Adipose tissue (tissue), 3 donors: Measurements from ENCODE around the gene SAP25. TPM values are rescaled to one million over a fixed set of nuclear protein-coding genes. Genes with fewer than 3 reads are reported as not detected.

Source experiments
- H3K27ac ChIP-seq: one replicate; pipeline ENCODE4 v1.5.1; 2013; ENCODE audit warnings: low read depth, low read length
- WGBS, 3 donors: extraction: QIAGEN DNeasy Blood & Tissue Kit; methylation state at CpG; one replicate each; pipeline ENCODE4 v1.1.7; 2013; 5-methylcytosine and 5-hydroxymethylcytosine counted together
- polyA plus RNA-seq, 3 donors: library from polyadenylated mRNA; stranded (reverse); fragments of 200-250 nt; gene quantifications; one replicate each; pipeline ENCODE4 v1.2.3, GENCODE V29; 2013
- donor health status: healthy with polysubstance abuse.
- donor health status: Bipolar disorder and iron deficiency.
- donor health status: healthy.

Gene SAP25
- polyA plus RNA-seq, 3 donors: 2.5 to 4.3 (median 2.9) TPM

DNA sequence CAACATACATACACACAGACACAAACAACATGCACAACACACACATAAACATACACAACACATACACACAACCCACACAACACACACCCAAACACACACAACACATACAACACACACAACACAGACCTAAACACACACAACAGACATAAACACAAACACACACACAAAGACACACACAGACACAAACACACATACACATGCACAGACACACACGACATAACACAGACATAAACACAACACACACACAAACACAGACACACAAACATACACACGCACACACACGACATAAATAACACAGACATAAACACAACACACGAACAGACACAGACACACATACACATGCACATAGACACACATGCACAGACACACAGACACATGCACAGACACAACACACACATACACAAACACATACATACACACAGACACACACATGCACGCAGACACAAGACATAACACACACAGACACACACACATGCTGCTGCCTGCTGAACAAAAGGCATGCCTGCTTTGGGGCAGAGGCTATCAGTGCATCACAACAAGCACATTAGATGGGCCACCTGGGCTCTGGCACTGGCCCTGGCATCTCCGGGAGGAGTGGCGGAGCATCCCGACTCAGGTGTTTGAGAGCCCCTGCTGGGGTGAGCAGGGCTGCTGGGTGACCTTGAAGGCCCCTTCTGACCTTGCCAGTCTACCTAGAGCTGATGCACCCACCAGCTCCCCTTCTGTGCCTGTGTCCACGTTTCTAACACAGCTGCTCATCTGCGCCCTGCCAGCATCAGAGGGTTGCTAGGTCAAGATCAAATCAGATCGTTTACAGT is 7.0 kb upstream of the SAP25 start:
- WGBS, 3 donors: 78 to 90% (median 87%) methylated on average over 11 of the region's 11 CpGs
- no peak overlapping the region for H3K27ac ChIP-seq

DNA sequence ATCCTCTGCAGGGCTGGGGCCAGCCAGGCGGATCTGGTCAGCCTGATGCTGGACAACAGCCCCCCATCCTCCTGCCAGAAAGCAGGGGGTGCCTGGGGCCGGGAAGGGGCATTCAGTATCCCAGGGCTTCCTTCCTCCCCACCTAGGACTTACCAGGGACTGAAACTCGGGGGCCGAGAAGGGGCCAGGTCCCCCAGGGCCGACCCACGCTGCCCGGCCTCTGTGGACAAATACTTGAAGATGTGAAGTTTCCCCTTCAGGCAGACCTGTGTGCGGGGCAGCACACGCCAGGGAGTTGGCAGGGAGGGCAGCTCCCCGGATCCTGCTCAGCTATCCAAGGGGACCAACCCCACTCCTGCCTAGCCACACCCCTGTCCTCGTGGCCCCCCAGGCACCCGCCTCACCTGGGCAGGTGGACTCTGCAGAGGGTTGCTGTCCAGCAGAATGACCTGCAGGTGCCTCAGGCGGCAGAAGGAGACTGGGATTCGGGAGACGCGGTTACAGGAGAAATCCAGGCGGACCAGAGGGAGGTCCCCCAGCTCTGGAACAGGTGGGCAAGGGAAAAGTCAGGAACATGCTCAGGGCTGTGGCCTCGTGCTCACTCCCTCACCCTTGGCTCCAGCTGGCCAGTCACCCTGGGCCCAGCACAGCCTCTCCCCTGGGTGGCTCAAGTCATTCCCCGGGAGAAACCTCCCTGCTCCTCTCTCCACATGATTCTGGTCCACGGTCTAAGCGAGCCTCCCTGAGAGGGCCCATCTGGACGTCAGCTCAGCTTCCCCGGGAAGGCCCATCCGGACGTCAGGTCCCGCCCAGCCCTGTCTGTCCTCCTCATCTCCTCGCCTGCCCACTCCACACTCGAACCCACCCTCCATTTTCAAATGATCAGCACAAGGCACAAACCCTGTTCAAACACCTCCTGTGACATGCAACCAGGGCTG is 4.8 kb upstream of the SAP25 start:
- 92 to 93% (median 92%) methylated on average over 27 to 28 of the region's 28 CpGs for WGBS, 3 donors
- no peak overlapping the region for H3K27ac ChIP-seq

DNA sequence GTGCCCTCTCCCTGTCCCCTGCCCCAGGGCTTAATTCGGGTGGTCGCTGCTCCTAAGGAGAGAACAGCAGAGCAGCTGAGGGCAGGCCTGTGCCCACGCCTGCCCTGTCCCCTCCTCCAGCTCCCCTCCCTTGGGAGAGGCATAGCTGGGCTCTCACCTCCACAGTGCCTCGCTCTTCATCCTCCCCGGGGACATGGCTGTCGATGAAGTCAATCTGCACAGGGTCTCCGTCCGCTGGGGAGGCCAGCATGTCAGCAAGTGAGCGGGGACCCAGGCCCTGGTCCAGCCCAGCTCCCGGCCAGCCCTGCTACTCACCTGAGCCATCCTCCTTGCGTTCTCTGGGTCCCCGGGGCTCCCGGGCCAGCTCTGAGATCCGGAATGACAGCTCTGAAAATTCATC is 3.8 kb upstream of the SAP25 start:
- WGBS, 3 donors: 93 to 96% (median 94%) methylated on average over 14 of the region's 14 CpGs

DNA sequence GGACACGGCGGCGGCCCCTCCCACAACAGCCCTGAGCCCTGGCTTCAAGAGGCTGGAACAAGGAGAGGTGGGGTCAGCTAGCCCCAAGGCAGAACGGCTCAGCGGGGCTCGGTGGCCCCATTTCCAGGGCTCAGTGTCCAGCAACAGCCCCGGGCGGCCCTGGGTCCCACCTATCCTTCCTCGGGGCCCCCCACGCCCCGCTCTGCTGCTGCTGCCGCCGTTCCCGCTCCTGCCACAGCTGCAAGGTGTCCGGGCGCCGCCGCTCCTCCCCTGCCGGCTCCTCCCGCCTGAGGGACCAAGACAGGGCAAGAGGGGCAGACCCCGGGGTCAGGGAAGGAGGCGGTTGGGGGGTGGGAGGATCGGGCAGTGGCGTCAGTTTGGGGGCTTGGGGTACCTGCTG is 3.4 kb upstream of the SAP25 start:
- WGBS, 3 donors: 92 to 97% (median 93%) methylated on average over 20 to 24 of the region's 24 CpGs
- no peak overlapping the region for H3K27ac ChIP-seq

More for the DNA sequence above, 3.8 kb upstream of the SAP25 start:
- no peak overlapping the region for H3K27ac ChIP-seq

DNA sequence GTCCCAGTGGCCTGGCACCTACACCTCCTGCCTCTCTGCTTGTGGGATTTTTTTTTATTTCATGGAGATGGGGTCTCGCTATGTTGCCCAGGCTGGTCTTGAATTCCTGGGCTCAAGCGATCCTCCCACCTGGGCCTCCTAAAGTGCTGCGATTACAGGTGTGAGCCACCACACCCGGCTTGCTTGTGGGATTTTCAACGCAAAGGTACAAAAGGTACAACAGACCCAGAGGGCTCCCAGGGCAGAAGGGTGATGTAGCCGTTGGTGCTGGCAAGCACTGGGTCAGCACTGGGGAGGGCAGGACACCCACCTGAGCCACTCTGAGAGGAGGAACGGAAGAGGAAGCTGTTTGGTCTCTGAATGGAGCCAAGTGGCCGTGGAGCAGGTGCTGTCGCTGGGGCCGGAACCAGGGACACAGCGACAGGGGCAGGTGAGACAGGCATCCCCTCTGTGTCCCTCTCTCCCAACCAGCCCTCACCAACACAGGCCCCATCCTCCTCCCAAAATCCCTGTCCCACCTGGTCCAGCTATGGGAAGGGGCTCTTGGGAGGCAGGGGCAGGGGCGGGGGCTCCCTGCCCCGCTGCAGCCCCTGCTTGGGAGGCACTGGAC is 2.8 kb upstream of the SAP25 start:
- H3K27ac ChIP-seq: no peak overlapping the region

DNA sequence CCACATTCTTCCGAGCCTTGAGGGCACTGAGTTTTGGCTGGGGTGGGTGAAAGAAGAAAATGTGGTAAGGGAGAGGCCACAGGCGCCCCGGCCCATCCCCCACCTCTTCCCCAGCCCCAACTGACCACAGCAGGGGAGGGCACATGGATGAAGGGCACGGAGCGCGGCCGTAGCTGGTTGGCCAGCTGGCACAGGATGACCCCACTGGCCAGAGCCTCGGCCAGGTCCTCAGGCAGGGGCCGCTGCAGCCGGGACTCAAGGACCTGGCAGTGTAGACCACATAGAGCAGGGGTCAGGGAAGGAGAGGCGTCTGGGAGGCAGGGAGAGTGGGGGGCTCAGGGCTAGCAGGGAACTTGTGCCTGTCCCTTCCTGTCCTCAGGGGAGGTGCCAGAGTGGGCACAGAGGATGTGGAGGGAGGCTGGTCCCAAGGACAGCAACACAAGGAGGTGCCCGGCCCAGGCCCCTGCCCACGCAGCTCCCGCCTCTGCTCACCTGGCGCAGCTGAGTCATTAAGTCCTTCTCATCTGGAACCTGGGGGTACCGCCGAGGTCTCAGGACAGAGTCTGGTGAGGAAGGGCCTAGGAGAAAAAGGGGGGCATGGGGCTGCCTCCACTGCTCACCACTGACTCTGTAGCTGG is 2.2 kb upstream of the SAP25 start:
- no peak overlapping the region for H3K27ac ChIP-seq
- 91 to 97% (median 92%) methylated on average over 15 to 17 of the region's 17 CpGs for WGBS, 3 donors

More for the DNA sequence above, 2.8 kb upstream of the SAP25 start:
- 95 to 98% (median 96%) methylated on average over 13 of the region's 13 CpGs for WGBS, 3 donors

DNA sequence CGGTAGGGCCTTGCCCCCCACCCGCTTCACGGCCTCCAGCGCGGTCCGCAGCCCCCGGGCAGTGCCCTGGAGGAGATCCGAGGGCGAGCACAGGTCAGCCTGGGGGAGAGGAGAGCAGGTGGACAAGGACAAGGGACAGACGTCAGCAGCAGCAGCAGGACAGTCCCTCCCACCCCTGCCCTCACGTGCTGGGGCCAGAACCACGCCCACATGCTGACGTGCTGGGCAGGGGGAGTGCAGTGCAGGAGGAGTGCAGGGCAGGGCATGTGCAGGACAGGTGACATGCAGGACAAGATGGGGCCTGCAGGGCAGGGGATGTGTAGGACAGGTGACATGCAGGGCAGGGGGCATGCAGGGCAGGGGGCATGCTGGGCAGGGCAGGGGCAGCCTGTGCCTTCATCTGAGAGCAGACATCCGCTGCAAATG is 1.5 kb upstream of the SAP25 start:
- WGBS, 3 donors: 81 to 84% (median 82%) methylated on average over 14 of the region's 14 CpGs

DNA sequence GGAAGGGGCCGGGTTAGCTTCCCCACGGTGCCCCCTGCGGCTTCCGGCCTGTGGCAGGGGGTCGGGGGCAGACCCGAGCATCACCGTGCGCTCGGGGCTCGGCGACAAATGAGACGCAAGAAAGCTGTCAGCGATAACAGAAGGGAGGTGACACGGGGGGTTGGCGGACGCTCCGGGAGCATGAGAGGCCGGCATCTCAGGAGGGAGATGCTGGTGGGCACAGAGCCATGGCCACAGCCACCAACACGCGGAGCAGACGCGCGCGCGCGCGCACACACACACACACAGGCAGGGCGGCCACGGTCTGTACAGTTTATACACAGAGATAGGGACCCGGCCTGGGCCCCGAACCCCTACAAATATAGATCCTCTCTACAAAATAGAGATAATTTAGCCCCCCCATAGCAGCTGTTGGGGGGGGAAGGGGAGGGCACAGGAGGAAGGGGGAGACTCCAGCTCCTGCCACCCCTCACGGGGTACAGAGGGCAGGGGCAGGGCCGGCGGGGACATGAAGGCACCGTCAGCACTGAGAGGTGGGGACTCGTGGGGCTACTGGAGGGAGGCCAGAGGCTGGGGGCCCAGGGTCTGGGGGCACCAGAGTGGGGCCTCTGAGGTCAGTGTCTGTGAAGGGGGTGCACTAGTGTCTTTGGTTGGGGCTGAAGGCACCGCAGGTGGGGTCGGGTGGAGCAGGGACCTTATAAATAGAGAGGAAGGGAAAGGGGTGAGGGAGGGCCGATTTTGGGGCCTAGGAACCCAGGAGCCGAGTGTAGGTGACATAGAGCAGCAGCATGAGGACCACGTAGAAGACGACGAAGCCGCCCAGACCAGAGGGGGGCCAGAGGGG is 884 bp upstream of the SAP25 start:
- 92 to 95% (median 94%) methylated on average over 44 of the region's 44 CpGs for WGBS, 3 donors
- no peak overlapping the region for H3K27ac ChIP-seq

More for the DNA sequence above, 1.5 kb upstream of the SAP25 start:
- no peak overlapping the region for H3K27ac ChIP-seq

DNA sequence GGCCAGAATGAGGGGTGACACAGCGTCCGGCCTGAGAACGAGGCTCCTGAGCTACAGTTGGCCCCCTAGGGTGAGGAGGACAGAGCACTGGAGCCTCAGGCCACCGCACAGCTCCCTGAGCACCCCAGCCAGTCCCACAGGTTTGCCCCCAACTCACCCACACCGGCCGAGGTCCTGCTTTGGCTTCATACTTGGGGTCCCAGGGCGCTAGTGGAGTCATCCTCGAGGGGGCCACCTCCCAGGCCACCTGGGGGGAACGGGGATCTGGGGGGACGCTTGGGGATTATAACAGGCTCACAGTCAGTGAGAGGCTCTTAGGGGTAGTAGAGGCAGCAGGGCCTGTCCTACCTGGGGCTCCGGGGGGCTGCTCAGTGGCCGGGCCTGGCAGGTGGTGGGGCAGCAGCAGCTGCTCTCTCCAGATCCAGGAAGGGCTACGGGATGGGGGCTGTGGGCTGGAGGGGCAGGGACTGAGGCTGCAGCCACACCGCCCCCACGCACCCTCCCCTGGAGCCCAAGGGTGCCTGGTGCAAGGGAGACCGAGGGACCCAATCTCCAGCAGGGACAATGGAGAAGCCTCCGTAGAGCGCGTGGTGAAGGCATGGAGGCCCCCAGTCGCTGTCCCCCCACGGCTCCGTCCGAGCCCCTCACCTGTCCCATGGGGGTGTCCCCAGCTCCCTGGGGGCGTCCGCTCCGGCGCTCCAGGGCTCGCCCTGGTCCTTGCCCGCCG is 588 bp downstream of the SAP25 start:
- 93 to 95% (median 93%) methylated on average over 27 to 30 of the region's 30 CpGs for WGBS, 3 donors
- no peak overlapping the region for H3K27ac ChIP-seq

DNA sequence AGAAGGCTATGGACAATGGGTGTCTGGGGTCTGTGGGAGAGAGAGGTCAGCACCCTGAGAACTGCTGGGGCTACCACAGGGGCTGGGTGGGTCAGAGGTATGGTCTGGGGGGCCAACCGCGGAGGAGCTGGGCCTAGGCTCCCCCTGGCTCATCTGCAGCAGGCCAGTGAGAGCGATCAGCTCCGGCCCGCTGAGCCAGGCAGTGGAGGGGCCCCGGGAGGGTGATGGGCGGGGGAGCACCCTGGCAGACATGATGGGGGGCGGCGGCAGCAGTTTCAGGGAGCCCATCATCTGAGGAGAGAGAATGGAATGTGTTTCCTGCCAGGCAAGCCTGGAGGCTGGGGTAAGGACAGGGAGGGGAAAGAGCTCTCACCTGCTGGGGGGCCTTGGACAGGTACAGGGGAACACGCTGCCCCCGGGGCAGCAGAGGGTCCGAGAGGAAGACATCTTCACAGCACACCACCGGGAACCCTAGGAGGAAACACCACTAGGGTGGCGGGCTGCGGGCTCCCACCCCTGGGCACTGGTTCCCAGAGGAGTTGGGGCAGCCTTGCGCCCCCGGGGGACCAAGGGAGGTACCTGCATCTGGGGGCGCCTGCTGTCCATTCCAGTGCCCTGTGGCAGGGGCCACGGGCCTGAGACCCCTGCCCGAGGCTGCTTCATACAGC is 1.3 kb downstream of the SAP25 start:
- no peak overlapping the region for H3K27ac ChIP-seq

DNA sequence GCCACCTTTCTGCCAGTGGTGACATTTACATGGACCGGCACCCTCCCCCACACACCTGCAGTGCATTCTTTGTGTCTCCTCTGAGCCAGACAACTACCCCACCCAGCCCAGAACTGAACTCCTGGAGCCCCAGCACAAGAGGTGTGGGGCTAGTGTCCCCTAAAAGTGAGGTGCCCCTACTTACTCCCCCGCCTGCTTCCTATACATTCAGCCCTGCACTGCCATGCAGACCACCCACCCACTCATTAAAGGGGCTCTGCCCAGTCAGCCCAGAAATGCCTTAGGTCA is 1.9 kb downstream of the SAP25 start:
- WGBS, 3 donors: 92 to 100% (median 98%) methylated on average over 2 of the region's 2 CpGs
- no peak overlapping the region for H3K27ac ChIP-seq

More for the DNA sequence above, 1.3 kb downstream of the SAP25 start:
- WGBS, 3 donors: 81 to 89% (median 86%) methylated on average over 19 to 20 of the region's 20 CpGs

DNA sequence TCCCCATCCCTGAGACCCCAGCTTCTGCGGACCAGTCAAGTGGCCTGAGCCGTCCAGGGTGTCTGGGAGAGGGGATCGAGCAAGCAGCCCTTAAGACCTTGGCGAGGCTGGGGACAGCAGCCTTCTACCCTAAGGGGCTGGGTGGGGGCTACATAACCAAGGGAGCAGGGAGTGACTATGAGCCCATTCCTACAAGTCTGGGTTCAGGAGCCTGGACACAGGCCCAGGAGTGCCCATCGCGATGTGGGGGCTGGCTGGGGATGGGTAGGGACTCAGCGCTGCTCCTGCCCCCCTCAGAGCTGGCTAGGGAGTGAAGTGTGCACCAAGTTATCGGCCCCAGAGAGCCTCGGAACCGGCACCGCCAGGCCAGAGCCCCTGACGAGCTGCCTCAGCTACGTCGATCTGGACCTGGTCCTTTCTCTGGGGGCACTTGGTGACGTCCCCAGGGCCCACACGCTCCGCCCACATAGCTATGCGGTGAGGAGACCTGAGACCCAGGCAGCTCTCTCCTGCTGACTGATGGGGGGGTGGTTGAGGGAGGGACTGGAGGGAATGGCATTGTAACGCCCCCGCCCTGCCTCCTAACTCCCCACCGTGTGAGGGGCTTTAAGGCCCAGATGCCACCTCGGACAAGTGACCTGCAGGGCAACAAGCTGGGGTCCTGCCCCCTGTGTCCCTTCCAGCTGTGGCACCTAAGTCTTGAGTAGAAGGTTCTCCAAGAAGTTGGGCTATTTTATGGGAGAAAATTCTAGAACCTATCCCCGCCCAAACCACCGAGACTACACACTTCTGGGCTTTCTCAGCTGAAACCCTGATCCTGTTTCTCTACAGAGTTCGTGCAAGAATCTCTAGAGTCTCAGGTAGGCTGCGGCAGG is 2.5 kb downstream of the SAP25 start:
- WGBS, 3 donors: 74 to 80% (median 79%) methylated on average over 26 of the region's 26 CpGs

DNA sequence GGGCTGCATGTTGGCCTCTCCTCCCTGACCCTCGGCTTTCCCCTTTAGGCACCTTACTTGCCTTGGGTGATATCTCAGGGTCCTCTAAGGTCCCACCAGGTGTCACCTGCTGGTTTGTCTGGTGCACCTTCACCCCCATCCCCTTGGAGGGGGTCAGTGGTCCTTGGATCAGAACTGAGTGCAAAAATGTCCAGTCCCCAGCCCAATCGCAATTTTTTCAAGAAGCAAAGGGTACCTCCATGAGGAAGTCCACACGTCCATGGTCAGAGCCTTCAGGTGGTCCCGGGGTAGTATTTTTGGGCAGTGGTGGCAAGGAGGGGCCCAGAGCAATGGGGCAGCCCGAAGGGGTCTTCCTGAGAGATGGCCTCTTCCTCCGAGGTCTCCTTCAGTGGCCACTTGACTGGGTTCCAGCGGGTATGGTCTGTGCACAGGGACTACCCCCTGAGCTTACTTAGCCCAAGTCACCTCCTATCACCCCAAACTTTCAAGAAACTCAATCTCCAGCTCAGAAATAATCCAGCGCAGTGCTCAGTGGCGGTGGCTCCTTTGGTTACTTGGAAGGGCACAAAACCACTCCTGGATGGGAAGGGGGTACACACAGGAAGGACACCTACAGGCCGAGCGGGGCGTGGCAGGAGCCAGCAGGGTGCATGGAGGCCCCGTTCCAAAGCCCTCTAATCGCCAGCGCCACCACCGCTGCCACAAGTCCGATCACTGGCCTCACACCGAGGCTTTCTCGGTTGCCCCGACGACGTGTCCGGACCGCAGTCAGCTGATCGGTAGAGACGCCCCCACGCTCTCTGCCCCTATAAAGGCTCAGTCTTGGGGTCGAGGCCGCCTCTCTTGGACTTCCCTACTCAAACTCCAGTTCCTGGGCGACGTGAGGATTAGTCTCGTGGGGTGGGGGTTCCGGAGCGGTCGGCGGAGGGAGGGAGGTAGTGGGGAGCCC is 4.5 kb downstream of the SAP25 start:
- 24 to 32% (median 25%) methylated on average over 36 of the region's 36 CpGs for WGBS, 3 donors
- no peak overlapping the region for H3K27ac ChIP-seq

More for the DNA sequence above, 2.5 kb downstream of the SAP25 start:
- no peak overlapping the region for H3K27ac ChIP-seq

DNA sequence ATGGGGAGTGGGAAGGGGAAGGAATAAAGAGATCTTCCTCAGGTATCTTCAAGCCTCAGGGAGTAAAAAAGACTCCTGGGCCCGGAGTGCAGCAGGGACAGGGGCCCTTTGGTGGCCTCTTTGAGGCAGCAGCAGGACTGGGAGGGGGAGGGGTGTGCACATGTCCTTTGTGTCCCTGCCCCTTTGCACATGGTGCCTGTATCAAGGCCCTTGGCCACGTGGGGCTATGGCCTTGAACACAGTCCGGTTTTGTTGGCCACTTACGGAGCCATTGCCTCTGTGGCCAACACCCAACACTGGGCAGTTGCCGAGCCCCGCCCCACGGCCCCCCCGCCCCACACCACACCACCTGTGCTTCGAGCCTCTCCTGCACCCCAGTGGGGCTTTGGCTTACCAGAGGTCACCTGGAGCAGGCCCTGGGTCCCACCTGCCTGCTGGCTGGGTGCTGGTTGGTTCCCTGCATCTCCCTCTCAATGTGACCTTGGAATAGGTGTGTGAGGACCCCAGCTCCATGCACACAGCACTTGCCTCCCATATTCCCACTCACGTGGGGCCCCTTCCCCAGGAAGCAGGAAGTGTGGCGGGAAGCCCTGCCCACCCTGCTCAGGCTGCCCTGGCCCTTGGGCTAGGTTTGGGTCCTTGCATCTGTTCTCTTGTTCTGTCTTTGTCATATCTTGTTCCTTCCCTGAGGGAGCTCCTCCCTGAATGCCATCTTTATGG is 5.4 kb downstream of the SAP25 start:
- H3K27ac ChIP-seq: no peak overlapping the region
- WGBS, 3 donors: 54 to 79% (median 69%) methylated on average over 9 to 11 of the region's 11 CpGs
